Bronchial epithelial cell (primary cell): ENCODE results near the gene SLC47A2. TPM values are rescaled to one million over a fixed set of nuclear protein-coding genes. Genes with fewer than 3 reads are reported as not detected.
A peak's percentile ranks its signal among the peaks of the same experiment; 100 is the strongest.

ENCODE experiments used
- DNase-seq: peaks from one replicate; pipeline ENCODE4 v3.0.0-alpha.2; 2010; ENCODE audit warnings: low read depth
- FAIRE-seq: peaks from 2 replicates; lab custom pipeline; 2011; peaks lifted over from hg19 to GRCh38; lab: Jason Lieb, UNC
- H3K27me3 ChIP-seq: 2 replicates; pipeline ENCODE4 v1.5.1; 2011; ENCODE audit warnings: low read length; ENCODE audit not compliant: control insufficient read depth, insufficient read depth
- H3K36me3 ChIP-seq: 2 replicates; pipeline ENCODE4 v1.5.1; 2011; ENCODE audit warnings: low read length; ENCODE audit not compliant: control insufficient read depth, insufficient read depth
- H3K4me3 ChIP-seq: 2 replicates; pipeline ENCODE4 v1.5.1; 2011; ENCODE audit warnings: mild to moderate bottlenecking, low read depth, low read length, control low read depth
- CTCF ChIP-seq: IDR thresholded peaks from 2 replicates; pipeline ENCODE4 v1.5.1; 2011; ENCODE audit warnings: mild to moderate bottlenecking, moderate library complexity, low read length, control low read depth, inconsistent platforms; ENCODE audit not compliant: insufficient read depth, severe bottlenecking
- total RNA-seq: library from RNA; depleted of rRNA; stranded (reverse); fragments of >200 nt; gene quantifications from 2 replicates; pipeline ENCODE4 v1.2.1, GENCODE V29; 2014

The SLC47A2 gene
- total RNA-seq, 1 donor from 2014 or later: 0.79 TPM

DNA sequence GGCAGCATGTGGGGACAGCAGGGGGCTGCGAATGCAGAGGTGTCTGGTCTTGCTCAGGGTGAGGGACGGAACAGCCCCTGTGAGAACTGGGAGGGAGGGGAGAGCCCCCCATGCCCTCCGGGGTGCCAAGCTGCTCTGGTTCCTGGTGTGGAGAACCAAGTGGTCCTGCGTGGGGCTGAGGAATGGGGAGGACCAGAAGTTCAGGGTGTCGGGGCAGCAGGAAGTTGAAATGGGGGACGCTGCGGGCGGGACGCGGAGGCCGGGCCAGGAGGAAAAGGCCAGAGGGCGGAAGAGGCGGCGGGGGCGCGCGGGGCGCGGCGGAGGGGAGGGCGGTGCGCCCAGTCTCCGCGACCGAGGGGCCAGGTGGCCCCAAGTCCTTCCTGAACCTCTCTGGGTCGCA is 28.1 kb upstream of the SLC47A2 start:
- no peak overlapping the region for H3K4me3 ChIP-seq
- no peak for TF ChIP-seq CTCF
- H3K36me3 ChIP-seq: peaks cover 29% of the 10 kb centered on the region
- FAIRE-seq (no peak), DNase-seq (no peak)
- H3K27me3 ChIP-seq: no peaks in the 10 kb centered on the region

- DNase-seq (no peak), FAIRE-seq (no peak)
- Histone ChIP-seq H3K36me3 (peaks cover 34% of the 10 kb centered on the region), H3K4me3 (no peak overlapping the region), H3K27me3 (no peaks in the 10 kb centered on the region)
- no peak for TF ChIP-seq CTCF
These were observed 27.0 kb upstream of the SLC47A2 start for GRCh38 chr17:19743101-19744100.

GRCh38 chr17:19742495-19742894 is 26.1 kb upstream of the SLC47A2 start:
- Histone ChIP-seq H3K36me3 (peaks cover 38% of the 10 kb centered on the region), H3K27me3 (no peaks in the 10 kb centered on the region), H3K4me3 (no peak overlapping the region)
- no peak for TF ChIP-seq CTCF
- FAIRE-seq (no peak), DNase-seq (no peak)

DNA sequence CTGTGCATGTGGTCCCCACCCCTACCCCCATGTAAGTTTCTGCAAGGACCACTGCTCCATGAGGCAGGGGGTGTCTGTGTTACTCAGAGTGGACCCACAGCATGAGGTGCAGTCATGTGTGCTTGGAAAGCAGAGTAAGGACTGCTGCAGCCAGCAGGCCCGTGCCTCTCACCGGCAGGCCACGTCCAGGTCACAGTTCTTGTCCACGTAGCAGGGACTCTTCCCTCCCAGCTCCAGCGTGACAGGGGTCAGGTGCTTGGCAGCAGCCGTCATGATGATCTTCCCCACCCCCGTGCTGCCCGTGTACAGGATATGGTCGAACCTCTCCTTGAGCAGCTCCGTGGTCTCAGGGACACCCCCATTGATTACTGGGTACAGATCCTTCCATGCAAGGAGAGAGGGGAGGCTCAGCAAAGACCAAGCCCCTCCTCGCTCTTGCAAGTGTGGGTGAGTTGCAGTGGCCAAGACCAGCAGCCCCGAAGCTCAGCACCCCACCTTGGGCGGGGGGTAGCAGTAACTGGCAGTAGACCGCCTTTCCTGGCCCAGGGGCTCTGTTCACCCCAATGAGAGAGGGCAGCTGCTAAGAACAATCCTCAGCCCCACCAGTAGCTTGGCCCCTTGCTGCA is 25.6 kb upstream of the SLC47A2 start:
- H3K4me3 ChIP-seq: no peak overlapping the region
- no peak for TF ChIP-seq CTCF
- FAIRE-seq: peak; percentile 52
- peaks cover 39% of the 10 kb centered on the region for H3K36me3 ChIP-seq
- no peaks in the 10 kb centered on the region for H3K27me3 ChIP-seq
- DNase-seq: no peak

GRCh38 chr17:19740933-19741332 is 24.5 kb upstream of the SLC47A2 start:
- FAIRE-seq: no peak
- TF ChIP-seq CTCF: no peak
- Histone ChIP-seq H3K4me3 (no peak overlapping the region), H3K27me3 (no peaks in the 10 kb centered on the region), H3K36me3 (peaks cover 39% of the 10 kb centered on the region)
- DNase-seq: no peak
